DMS153 treated with DMSO at 0.1 percent for 48 hours (cell line): ENCODE data around the gene TTC34.

Experiments used
- DNase-seq: peaks from one replicate; lab custom pipeline; 2025; ENCODE audit not compliant: unreplicated experiment; lab: John Stamatoyannopoulos, UW

Gene TTC34

GRCh38 chr1:2829846-2830615, 28.5 kb upstream of the TTC34 start:
- no peak for DNase-seq

- no peak for DNase-seq
Observed at GRCh38 chr1:2828586-2829250, 27.2 kb upstream of the TTC34 start.

GRCh38 chr1:2826736-2827292, 25.3 kb upstream of the TTC34 start:
- no peak for DNase-seq

GRCh38 chr1:2826316-2826715, 24.8 kb upstream of the TTC34 start:
- no peak for DNase-seq

GRCh38 chr1:2825487-2826189, 24.1 kb upstream of the TTC34 start:
- DNase-seq: no peak

- no peak for DNase-seq
Observed at GRCh38 chr1:2824999-2825398, 23.5 kb upstream of the TTC34 start.

GRCh38 chr1:2823921-2824610, 22.6 kb upstream of the TTC34 start:
- no peak for DNase-seq

- DNase-seq: no peak
Observed at GRCh38 chr1:2822621-2823145, 21.2 kb upstream of the TTC34 start.

- no peak for DNase-seq
Observed at GRCh38 chr1:2821966-2822620, 20.6 kb upstream of the TTC34 start.

GRCh38 chr1:2821373-2821955, 20.0 kb upstream of the TTC34 start:
- DNase-seq: no peak

- DNase-seq: no peak
Observed at GRCh38 chr1:2820731-2821372, 19.4 kb upstream of the TTC34 start.

- no peak for DNase-seq
Observed at GRCh38 chr1:2819831-2820730, 18.6 kb upstream of the TTC34 start.

- no peak for DNase-seq
Observed at GRCh38 chr1:2819429-2819828, 17.9 kb upstream of the TTC34 start.

- no peak for DNase-seq
Observed at GRCh38 chr1:2817784-2818564, 16.5 kb upstream of the TTC34 start.

- no peak for DNase-seq
Observed at GRCh38 chr1:2816786-2817185, 15.3 kb upstream of the TTC34 start.

GRCh38 chr1:2815551-2815950, 14.1 kb upstream of the TTC34 start:
- no peak for DNase-seq

- no peak for DNase-seq
Observed at GRCh38 chr1:2814511-2815075, 13.1 kb upstream of the TTC34 start.
